Muscle of leg (tissue), 11 donors: ENCODE results near the gene ZNF57. TPM values are rescaled to one million over a fixed set of nuclear protein-coding genes. Genes with fewer than 3 reads are reported as not detected.
"Not testable (repeated sequence)": the region's sequence is repeated elsewhere in the genome, so short reads cannot be mapped to it uniquely, and the experiment has no call there.

Experiments used
- DNase-seq: peaks from one replicate; pipeline ENCODE4 v3.0.0; 2013
- H3K27ac ChIP-seq: one replicate; pipeline ENCODE4 v1.5.1; 2013; ENCODE audit warnings: mild to moderate bottlenecking, low read length, control low read depth
- H3K27me3 ChIP-seq: one replicate; pipeline ENCODE4 v1.6.1; 2013; ENCODE audit warnings: low read length; ENCODE audit not compliant: control insufficient read depth, insufficient read depth
- H3K36me3 ChIP-seq: one replicate; pipeline ENCODE4 v1.6.1; 2013; ENCODE audit warnings: low read length; ENCODE audit not compliant: control insufficient read depth, insufficient read depth
- H3K4me1 ChIP-seq: one replicate; pipeline ENCODE4 v1.6.1; 2013; ENCODE audit warnings: low read length; ENCODE audit not compliant: control insufficient read depth, insufficient read depth
- H3K4me3 ChIP-seq: one replicate; pipeline ENCODE4 v1.5.1; 2013; ENCODE audit warnings: low read length, control low read depth
- H3K9me3 ChIP-seq: replicated peaks from 2 replicates; pipeline ENCODE4 v1.6.1; 2013; ENCODE audit warnings: low read depth, low read length; ENCODE audit not compliant: control insufficient read depth
- WGBS: methylation state at CpG from one replicate; pipeline ENCODE4 v1.1.5; 2013; ENCODE audit warnings: missing lambda C conversion rate; ENCODE audit not compliant: insufficient coverage; 5-methylcytosine and 5-hydroxymethylcytosine counted together
- polyA plus RNA-seq, 8 donors: library from polyadenylated mRNA; unstranded; fragments of 120-200 nt; gene quantifications; one replicate each; pipeline versions ENCODE4 v1.2.1 to v1.2.3, GENCODE V29; 2013; ENCODE audit warnings: inconsistent platforms in 1 of 8, low replicate concordance in 1 of 8; ENCODE audit not compliant: insufficient read length in 8 of 8, insufficient read depth in 1 of 8
- total RNA-seq: library from RNA; stranded (reverse); fragments of 120-200 nt; gene quantifications from one replicate; pipeline ENCODE4 v1.2.4, GENCODE V29; 2013

ZNF57 gene
- total and polyA plus RNA-seq, 9 donors, result 2.2 to 4.1 (median 3.5) TPM

DNA sequence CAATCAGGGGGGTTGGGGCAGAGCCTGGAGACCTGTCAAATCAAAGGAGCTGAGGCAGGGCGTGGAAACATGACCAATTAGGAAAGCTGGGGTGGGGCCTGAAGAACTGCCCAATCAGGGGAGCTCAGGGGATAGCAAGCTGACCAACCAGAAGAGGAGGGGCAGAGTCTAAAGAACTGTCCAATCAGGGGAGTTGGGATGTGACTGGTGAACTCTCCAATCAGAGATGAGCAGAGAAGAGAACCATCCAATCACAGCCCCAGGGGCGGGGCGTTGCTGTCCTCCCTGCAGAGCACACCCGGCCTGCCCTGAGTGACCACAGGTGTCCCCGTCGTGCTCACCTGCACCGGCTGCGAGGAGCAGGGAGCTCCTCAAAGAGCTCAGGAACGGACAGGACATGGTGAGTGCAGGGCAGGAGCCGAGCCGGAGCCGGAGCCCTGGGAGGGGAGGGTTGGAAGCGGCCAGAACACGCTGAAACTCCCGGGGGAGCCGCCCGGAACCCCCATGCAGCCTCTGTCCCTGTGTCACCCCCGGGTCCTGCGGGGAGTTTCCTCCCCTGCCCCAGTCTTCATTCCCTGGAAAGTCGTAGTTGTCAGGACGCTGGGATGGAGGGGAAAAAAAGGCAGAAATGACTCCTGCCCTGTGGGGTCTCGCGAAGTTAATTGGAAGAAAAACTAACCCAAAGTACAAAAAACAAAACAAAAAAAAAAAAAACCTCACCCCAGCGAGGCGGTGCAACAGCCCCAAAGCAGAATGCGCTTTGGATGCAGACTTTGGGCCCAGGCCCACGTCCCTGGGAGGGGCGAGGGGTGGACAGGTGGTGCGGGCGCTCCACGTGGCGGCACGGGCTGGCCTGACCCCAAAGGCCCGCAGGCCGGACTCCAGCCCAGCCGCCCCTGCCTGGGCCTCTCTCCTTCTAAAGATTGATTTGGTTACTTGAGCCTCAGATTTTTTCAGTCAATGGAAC, 33.4 kb upstream of the ZNF57 start, which contains the start of gene ZNF556:
ZNF556 (plus strand) TSS at position 311 of the 967 bp plus-strand sequence; CDS start at position 398, 87 bp downstream.
- peak; percentile 94 for DNase-seq
- peak within 1 kb of the TSS; percentile 81 for H3K4me3 ChIP-seq
- H3K36me3 ChIP-seq, result peaks cover 11% of the 10 kb centered on the region
- H3K4me1 ChIP-seq, result peaks cover 39% of the 10 kb centered on the region
- peaks cover 16% of the 10 kb centered on the region for H3K9me3 ChIP-seq
- peak within 1 kb of the TSS; percentile 94 for H3K27ac ChIP-seq
- WGBS, result 66% methylated on average over 14 of the region's 36 CpGs
- H3K27me3 ChIP-seq, result no peaks in the 10 kb centered on the region

GRCh38 chr19:2869618-2870017, 31.1 kb upstream of the ZNF57 start:
- DNase-seq, result no peak
- peaks cover 16% of the 10 kb centered on the region for H3K9me3 ChIP-seq
- 69% methylated on average over 9 of the region's 10 CpGs for WGBS
- no peaks in the 10 kb centered on the region for H3K27me3 ChIP-seq
- peaks cover 20% of the 10 kb centered on the region for H3K4me1 ChIP-seq
- no peak overlapping the region for H3K27ac ChIP-seq
- H3K4me3 ChIP-seq, result no peak overlapping the region
- H3K36me3 ChIP-seq, result peaks cover 24% of the 10 kb centered on the region

DNA sequence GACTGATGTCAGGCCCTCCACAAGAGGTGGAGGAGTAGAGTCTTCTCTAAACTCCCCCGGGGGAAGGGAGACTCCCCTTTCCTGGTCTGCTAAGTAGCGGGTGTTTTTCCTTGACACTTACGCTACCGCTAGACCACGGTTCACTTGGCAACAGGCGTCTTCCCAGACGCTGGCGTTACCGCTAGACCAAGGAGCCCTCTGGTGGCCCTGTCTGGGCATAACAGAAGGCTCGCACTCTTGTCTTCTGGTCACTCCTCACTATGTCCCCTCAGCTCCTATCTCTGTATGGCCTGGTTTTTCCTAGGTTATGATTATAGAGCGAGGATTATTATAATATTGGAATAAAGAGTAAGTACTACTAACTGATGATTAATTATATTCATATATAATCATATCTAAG, 28.6 kb upstream of the ZNF57 start:
- not testable (repeated sequence) for H3K27ac ChIP-seq, H3K4me3 ChIP-seq, H3K4me1 ChIP-seq, H3K27me3 ChIP-seq, DNase-seq
- peaks cover 43% of the 10 kb centered on the region for H3K36me3 ChIP-seq
- peaks cover 35% of the 10 kb centered on the region for H3K9me3 ChIP-seq
- no CpG with 5 or more reads among the region's 11 CpGs for WGBS

DNA sequence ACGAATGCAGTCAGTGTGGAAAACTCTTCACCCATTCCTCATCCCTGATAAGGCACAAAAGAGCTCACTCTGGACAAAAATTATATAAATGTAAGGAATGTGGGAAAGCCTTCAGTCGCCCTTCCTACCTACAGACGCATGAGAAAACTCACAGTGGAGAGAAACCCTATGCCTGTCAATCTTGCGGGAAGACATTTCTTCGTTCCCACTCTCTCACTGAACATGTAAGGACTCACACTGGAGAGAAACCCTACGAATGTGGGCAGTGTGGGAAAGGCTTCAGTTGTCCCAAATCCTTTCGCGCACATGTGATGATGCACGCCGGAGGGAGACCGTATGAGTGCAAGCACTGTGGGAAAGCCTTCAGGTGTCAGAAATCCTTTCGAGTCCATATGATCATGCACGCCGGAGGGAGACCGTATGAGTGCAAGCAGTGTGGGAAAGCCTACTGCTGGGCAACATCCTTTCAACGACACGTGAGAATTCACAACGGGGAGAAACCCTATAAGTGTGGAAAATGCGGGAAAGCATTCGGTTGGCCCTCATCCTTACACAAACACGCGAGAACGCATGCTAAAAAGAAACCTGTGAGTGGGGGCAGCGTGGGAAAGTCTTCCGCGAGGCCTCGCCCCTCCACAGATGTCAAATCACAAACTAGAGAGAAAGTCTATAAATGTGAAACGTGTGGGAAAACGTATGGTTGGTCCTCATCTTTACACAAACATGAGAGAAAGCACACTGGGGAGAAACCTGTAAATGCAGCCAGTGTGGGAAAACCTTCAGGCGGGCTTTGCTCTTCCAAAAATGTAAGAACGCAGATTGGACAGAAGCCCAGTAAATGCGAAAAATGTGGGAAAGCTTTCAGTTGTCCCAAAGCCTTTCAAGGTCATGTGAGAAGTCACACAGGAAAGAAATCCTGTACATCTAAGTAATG, 23.1 kb upstream of the ZNF57 start:
- no peak overlapping the region for H3K4me3 ChIP-seq
- peaks cover 47% of the 10 kb centered on the region for H3K36me3 ChIP-seq
- H3K27me3 ChIP-seq, result no peaks in the 10 kb centered on the region
- no peak overlapping the region for H3K27ac ChIP-seq
- H3K4me1 ChIP-seq, result no peaks in the 10 kb centered on the region
- 88% methylated on average over 15 of the region's 32 CpGs for WGBS
- no peak for DNase-seq
- H3K9me3 ChIP-seq, result peaks cover 46% of the 10 kb centered on the region

DNA sequence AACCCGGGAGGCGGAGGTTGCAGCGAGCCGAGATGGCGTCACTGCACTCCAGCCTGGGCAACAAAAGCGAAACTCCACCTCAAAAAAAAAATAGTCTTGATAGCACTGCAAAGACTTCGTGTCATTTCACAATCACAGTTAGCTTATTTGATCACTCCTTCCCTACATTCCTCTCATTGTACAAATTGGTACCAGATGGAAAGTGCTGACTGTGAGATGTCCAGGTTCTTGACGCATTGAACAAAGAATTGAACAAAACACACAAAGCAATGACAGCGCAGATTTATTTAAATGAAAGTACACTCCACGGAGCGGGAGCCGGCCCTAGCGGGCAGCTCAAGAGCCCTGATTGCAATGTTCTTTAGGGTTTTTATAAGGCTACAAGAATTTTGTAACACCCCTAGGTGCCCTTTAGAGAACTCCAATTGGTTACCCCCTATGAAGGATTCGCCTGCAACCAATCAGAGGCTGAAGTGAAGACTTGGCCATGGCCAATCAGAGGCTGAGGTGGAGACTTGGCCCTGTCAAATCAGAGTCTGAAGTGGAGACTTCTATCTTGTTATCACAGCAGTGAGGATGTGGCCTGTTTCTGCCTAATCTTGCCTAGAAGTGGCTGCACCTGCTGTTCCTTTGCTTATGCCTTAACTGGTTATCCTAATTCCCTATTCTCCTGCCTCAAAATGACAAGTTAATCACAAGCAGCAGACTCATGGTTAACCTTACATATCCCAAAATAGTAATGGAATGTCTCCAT, 16.9 kb upstream of the ZNF57 start:
- peaks cover 5% of the 10 kb centered on the region for H3K36me3 ChIP-seq
- WGBS, result 85% methylated on average over 8 of the region's 14 CpGs
- DNase-seq, result no peak
- no peaks in the 10 kb centered on the region for H3K27me3 ChIP-seq
- no peak overlapping the region for H3K27ac ChIP-seq
- H3K9me3 ChIP-seq, result peaks cover 12% of the 10 kb centered on the region
- peaks cover 4% of the 10 kb centered on the region for H3K4me1 ChIP-seq
- H3K4me3 ChIP-seq, result no peak overlapping the region

- Histone ChIP-seq H3K4me1 (peaks cover 4% of the 10 kb centered on the region), H3K4me3 (no peak overlapping the region), H3K36me3 (no peaks in the 10 kb centered on the region), H3K9me3 (peaks cover 3% of the 10 kb centered on the region), H3K27me3 (no peaks in the 10 kb centered on the region), H3K27ac (no peak overlapping the region)
- no peak for DNase-seq
- WGBS, result 88% methylated on average over 17 of the region's 17 CpGs
These were observed 15.0 kb upstream of the ZNF57 start for GRCh38 chr19:2885736-2886135.

GRCh38 chr19:2887391-2887914, 13.3 kb upstream of the ZNF57 start:
- WGBS, result 33% methylated on average over 8 of the region's 9 CpGs
- Histone ChIP-seq H3K4me1 (peaks cover 4% of the 10 kb centered on the region), H3K9me3 (no peaks in the 10 kb centered on the region), H3K27me3 (no peaks in the 10 kb centered on the region), H3K36me3 (no peaks in the 10 kb centered on the region), H3K27ac (peak overlapping the region; percentile 49), H3K4me3 (no peak overlapping the region)
- peak; percentile 78 for DNase-seq

DNA sequence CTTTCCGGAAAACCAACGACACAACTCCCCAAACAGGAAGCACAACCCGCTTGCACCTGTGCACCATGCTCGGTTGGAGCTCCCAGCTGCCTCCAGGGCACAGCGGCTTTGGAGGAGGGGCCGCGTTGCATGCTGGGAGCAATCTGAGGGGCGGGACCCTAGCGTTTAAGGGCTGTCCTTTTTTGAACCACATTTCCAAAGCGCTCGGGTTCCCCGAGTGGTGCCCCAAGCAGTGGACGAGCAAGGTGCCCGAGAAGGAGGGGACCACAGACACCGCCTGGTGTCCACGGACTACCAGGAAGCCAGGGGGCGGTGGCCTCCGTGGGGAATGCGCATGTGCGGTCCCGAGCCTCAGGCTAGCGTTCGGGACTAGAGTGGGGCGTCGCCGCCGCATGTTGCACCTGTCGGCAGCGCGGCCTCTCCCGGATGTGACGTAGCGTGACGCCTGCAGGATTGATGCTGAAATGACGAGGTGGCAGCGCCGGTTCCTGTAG, 11.9 kb upstream of the ZNF57 start:
- no peaks in the 10 kb centered on the region for H3K27me3 ChIP-seq
- H3K36me3 ChIP-seq, result no peaks in the 10 kb centered on the region
- peaks cover 4% of the 10 kb centered on the region for H3K4me1 ChIP-seq
- H3K4me3 ChIP-seq, result peak overlapping the region; percentile 27
- 61% methylated on average over 30 of the region's 37 CpGs for WGBS
- peak; percentile 51 for DNase-seq
- H3K9me3 ChIP-seq, result no peaks in the 10 kb centered on the region
- H3K27ac ChIP-seq, result peak overlapping the region; percentile 36

GRCh38 chr19:2890531-2890930, 10.2 kb upstream of the ZNF57 start:
- not testable (repeated sequence) for H3K27ac ChIP-seq, H3K27me3 ChIP-seq, H3K4me1 ChIP-seq, H3K36me3 ChIP-seq, DNase-seq, H3K4me3 ChIP-seq, H3K9me3 ChIP-seq
- WGBS, result 71% methylated on average over 5 of the region's 8 CpGs
